GM18507 (cell line): ENCODE measurements around the gene STK17A.

Source experiments
- DNase-seq: peaks from one replicate; pipeline ENCODE4 v3.0.0; 2011; ENCODE audit warnings: low read depth; ENCODE audit not compliant: insufficient read length; ENCODE audit errors: extremely low spot score
- FAIRE-seq: peaks from 2 replicates; lab custom pipeline; 2011; peaks lifted over from hg19 to GRCh38; lab: Jason Lieb, UNC

Gene STK17A

GRCh38 chr7:43582503-43583423, at the start of gene STK17A:
STK17A (plus strand) TSS chr7:43583108; CDS start chr7:43583244, 136 bp downstream.
- DNase-seq, result peak; percentile 88
- peak; percentile 93 for FAIRE-seq

GRCh38 chr7:43533801-43534479, 49.0 kb upstream of the STK17A start:
- no peak for DNase-seq
- no peak for FAIRE-seq

- no peak for FAIRE-seq
Measured at GRCh38 chr7:43535031-43535451, 47.9 kb upstream of the STK17A start.

GRCh38 chr7:43535810-43536585, 46.9 kb upstream of the STK17A start:
- FAIRE-seq (no peak), DNase-seq (no peak)

More at GRCh38 chr7:43535031-43535451, 47.9 kb upstream of the STK17A start:
- no peak for DNase-seq

GRCh38 chr7:43536773-43537172, 46.1 kb upstream of the STK17A start:
- DNase-seq (no peak), FAIRE-seq (no peak)

- FAIRE-seq (no peak), DNase-seq (no peak)
Measured at GRCh38 chr7:43537765-43538403, 45.0 kb upstream of the STK17A start.

- FAIRE-seq, result peak; percentile 55
Measured at GRCh38 chr7:43538404-43538771, 44.5 kb upstream of the STK17A start.

GRCh38 chr7:43540471-43540870, 42.4 kb upstream of the STK17A start:
- no peak for FAIRE-seq
- DNase-seq, result no peak

More at GRCh38 chr7:43538404-43538771, 44.5 kb upstream of the STK17A start:
- DNase-seq, result no peak

- FAIRE-seq (no peak), DNase-seq (no peak)
Measured at GRCh38 chr7:43542716-43543115, 40.2 kb upstream of the STK17A start.

- DNase-seq (no peak), FAIRE-seq (no peak)
Measured at GRCh38 chr7:43546231-43546630, 36.7 kb upstream of the STK17A start.

- no peak for FAIRE-seq
- DNase-seq, result no peak
Measured at GRCh38 chr7:43550427-43550826, 32.5 kb upstream of the STK17A start.

GRCh38 chr7:43552122-43552521, 30.8 kb upstream of the STK17A start:
- no peak for DNase-seq
- no peak for FAIRE-seq

- no peak for DNase-seq
- no peak for FAIRE-seq
Measured at GRCh38 chr7:43553999-43554398, 28.9 kb upstream of the STK17A start.

- DNase-seq (no peak), FAIRE-seq (no peak)
Measured at GRCh38 chr7:43554423-43554822, 28.5 kb upstream of the STK17A start.

- DNase-seq, result no peak
- FAIRE-seq, result no peak
Measured at GRCh38 chr7:43557831-43558495, 24.9 kb upstream of the STK17A start.

GRCh38 chr7:43559171-43559945, 23.6 kb upstream of the STK17A start:
- FAIRE-seq, result no peak
- DNase-seq, result no peak

- DNase-seq (no peak), FAIRE-seq (no peak)
Measured at GRCh38 chr7:43559946-43560335, 23.0 kb upstream of the STK17A start.

GRCh38 chr7:43560742-43561330, 22.1 kb upstream of the STK17A start:
- no peak for FAIRE-seq

More at GRCh38 chr7:43560742-43561330, 22.1 kb upstream of the STK17A start:
- DNase-seq, result no peak
